Measurements from ENCODE around the gene KIF7.
"Not testable (repeated sequence)": the region's sequence is repeated elsewhere in the genome, so short reads cannot be mapped to it uniquely, and the experiment has no call there.

KIF7 gene

GRCh38 chr15:89616228-89616627, 39.0 kb downstream of the KIF7 start:
- no peak for DNase-seq (ENCODE audit: low read depth)

GRCh38 chr15:89615135-89615534, 40.1 kb downstream of the KIF7 start:
- no peak for DNase-seq (ENCODE audit: low read depth)

- DNase-seq (ENCODE audit: low read depth) = no peak
Observed at GRCh38 chr15:89614164-89614563, 41.1 kb downstream of the KIF7 start.

DNA sequence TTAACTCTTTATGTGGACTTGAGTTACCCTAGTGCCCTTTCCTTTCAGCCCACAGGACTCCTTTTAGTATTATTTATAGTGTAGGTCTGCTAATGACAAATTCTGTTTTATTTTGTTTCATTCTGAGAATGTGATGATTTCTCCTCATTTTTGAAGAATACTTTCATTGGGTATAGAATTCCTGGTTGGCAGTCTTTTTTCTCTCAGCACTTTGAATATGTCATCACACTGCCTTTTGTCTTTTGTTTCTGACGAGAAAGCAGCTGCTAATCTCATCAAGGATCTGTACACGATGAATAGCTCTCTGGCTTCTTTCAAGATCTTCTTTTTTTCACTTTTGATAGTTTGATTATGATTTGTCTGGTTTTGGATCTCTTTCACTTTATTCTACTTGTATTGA, 42.2 kb downstream of the KIF7 start:
- DNase-seq (ENCODE audit: low read depth) = no peak

DNA sequence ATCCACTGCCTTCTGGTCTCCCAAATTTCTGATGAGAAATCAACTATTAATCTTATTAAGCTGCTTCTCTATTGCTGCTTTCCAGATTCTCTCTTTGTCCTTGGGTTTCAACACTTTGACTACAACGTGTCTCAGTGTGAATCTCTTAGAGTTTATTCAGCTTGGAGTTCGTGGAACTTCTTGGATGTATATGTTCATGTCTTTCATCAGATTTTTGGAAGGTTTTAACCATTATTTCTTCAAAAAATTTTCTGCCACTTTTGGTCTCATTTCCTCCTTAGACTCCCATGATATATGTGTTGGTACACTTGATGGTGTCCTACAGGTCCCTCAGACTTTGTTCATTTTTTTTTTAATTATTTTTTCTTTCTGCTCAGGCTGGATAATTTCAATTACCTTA, 44.0 kb downstream of the KIF7 start:
- no peak for DNase-seq (ENCODE audit: low read depth)

DNA sequence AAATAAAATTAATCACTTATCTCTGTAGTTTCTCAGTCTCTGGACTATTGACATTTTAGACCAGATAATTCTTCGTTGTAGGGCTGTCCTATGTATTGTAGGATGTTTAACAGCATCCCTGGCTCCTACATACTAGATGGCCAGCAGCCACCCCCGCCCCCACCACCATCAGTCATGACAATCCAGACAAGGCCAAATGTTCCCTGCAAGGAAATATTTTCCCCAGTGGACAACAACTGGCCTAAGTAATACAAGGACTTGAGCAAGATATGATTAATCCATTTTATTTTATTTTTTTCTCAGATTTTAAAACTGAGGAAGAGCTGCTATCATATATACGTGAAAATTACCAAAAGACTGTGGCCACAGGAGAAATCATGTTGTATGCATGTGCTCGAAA, 56.2 kb downstream of the KIF7 start:
- DNase-seq (ENCODE audit: low read depth) = no peak

DNA sequence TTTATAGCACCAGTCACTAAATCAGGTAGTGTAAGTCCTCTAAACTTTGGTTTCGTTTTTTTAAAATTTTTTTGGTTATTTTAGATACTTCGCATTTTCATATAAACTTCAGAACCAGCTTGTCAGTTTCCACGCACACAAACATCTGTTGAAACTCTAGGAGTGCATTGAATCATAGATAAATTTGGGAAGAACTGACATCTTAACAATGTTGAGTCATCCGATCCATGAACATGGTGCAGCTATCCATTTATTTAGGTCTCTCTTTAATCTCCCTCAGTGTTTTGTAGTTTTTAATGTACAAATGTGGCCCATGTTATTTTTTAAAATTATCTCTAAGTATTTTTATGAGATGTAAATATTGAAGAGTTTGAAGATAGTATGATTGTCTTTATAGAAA, 62.2 kb downstream of the KIF7 start:
- no peak for DNase-seq (ENCODE audit: low read depth)

DNA sequence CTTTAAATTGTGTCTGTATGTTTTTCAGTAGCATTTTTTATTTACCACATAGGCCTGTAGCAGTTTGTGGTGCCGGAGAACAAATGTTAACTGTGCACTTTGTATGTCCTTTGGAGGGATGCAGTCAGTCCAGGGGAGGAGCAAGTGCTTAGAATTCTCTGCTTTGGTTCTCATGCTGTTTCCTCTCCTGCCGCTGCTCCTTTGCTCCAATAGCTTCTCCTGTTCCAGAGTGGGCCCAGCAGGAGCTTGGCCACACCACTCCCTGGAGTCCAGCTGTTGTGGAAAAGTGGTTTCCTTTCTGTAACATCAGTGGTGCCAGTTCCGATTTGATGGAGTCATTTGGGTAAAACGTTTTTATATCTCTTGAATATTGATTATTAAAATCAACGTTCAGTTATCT, 63.4 kb downstream of the KIF7 start:
- no peak for DNase-seq (ENCODE audit: low read depth)

DNA sequence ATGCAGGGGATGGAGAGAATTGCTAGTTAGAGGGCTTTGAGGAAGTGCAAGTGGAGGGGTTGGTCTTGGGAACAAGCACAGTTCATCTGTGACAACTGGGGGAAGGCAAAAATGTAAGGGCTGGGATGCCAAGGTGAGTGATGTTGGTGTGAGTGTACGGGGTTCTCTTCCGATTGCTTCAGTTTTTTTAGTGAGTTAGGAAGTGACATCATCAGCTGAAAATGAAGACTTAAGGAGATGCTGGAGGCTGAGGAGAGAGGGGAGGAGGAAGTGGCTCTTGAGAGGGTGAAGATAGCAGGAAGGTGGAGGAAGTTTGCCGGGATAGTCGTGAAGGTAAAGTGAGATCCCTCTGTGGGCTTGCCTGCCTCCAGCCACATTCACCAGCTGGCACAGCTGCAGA, 67.3 kb downstream of the KIF7 start:
- no peak for DNase-seq (ENCODE audit: low read depth)

DNA sequence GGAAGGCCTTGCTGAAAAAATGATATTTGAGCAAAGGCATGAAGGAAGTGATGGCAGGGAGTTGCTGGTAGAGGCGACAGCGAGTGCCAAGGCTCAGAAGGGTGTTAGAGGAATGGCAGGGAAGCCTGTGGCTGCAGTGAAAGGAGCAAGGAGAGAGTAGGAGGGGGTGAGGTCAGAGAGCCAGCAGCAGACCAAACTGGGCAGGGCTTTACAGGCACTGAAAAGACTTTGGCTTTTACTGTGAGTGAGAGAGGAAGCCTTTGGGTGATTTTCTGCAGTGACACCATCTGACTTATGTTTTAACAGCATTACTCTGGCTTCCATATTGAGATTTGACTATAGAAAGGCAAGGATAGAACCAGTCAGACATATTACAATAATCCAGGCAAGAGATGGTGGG, 68.6 kb downstream of the KIF7 start:
- DNase-seq (ENCODE audit: low read depth) = no peak

GRCh38 chr15:89580747-89581146, 74.5 kb downstream of the KIF7 start:
- DNase-seq (ENCODE audit: low read depth) = not testable (repeated sequence)

DNA sequence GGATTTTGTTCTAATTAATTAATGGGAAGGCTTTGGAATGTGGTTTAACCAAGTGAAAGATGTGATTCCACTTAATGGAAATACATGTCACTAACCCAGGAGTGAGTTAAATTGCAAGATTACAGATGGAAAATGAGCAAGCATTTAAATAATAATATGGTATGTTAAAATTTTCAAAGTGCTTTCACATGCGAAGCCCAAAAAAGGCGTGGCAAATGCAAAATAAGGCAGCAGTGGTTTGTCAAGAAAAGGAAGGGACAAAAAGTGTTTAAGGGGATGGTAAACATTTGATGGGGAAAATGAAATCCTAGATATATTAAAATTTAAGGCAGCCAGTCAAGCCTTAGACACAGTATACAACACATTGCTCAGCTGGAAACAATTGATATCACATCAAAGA, 77.1 kb downstream of the KIF7 start:
- no peak for DNase-seq (ENCODE audit: low read depth)

Data from activated gamma-delta T cell treated with anti-CD3 and anti-CD28 coated beads, Interleukin-2, amount 50 U/mL, for 16 hours (primary cell).